ENCODE measurements around the gene SYCE3. TPM values are rescaled to one million over a fixed set of nuclear protein-coding genes. Genes with fewer than 3 reads are reported as not detected.

The SYCE3 gene
- total and polyA plus RNA-seq, 8 donors: 0.45 to 0.80 (median 0.63) TPM; not detected in 5

DNA sequence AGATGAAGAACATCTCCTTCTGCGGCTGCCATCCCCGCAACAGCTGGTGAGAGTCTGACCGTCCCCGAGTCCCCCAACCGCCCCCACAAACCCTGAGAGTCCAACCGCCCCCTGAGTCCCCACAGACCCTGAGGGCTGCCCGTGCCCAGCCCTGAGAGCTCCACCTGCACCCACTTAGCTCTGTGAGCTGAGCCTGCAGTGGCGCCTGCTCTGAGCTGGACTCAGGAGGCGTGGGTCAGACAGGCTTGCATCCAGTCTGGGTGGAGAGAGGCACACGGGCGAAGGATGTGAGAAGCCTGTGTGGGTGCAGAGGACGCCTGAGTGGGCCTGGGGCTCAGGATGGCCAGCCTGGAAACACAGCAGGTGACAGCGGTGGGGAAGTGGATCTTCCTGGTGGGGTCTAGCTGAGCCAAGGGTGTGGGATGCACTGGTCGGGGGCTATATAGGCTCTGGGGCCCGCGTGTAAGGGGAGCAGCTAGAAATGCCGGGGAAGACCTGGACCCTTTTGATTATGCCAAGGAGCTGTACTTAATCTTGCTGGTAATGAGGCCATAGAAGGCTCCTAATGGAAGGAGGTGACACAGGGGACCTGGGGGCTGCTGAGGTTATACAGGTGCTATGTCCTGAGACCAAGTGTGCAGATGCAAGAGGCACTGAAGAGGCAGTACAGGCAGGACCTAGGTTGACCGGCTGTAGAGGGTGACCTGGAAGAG is 44.4 kb upstream of the SYCE3 start:
- DNase-seq (peak in 1 of 6 donors; percentile 1), FAIRE-seq (no peak), ATAC-seq (no peak)
- intact Hi-C loops (cut with DNase I): no loop called here
- WGBS, 2 donors: 66 to 72% methylated on average over 17 to 18 of the region's 18 CpGs
- Histone ChIP-seq H3K36me3 (no peaks in the 10 kb centered on the region), H3K9me3 (no peaks in the 10 kb centered on the region), H3K27ac (no peak overlapping the region), H3K27me3 (no peaks in the 10 kb centered on the region), H3K4me3 (no peak overlapping the region), H3K4me1 (no peaks in the 10 kb centered on the region)
- TF ChIP-seq, protein P1, sequence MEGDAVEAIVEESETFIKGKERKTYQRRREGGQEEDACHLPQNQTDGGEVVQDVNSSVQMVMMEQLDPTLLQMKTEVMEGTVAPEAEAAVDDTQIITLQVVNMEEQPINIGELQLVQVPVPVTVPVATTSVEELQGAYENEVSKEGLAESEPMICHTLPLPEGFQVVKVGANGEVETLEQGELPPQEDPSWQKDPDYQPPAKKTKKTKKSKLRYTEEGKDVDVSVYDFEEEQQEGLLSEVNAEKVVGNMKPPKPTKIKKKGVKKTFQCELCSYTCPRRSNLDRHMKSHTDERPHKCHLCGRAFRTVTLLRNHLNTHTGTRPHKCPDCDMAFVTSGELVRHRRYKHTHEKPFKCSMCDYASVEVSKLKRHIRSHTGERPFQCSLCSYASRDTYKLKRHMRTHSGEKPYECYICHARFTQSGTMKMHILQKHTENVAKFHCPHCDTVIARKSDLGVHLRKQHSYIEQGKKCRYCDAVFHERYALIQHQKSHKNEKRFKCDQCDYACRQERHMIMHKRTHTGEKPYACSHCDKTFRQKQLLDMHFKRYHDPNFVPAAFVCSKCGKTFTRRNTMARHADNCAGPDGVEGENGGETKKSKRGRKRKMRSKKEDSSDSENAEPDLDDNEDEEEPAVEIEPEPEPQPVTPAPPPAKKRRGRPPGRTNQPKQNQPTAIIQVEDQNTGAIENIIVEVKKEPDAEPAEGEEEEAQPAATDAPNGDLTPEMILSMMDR (IDR thresholded peaks at IDR 0.05): no peak

DNA sequence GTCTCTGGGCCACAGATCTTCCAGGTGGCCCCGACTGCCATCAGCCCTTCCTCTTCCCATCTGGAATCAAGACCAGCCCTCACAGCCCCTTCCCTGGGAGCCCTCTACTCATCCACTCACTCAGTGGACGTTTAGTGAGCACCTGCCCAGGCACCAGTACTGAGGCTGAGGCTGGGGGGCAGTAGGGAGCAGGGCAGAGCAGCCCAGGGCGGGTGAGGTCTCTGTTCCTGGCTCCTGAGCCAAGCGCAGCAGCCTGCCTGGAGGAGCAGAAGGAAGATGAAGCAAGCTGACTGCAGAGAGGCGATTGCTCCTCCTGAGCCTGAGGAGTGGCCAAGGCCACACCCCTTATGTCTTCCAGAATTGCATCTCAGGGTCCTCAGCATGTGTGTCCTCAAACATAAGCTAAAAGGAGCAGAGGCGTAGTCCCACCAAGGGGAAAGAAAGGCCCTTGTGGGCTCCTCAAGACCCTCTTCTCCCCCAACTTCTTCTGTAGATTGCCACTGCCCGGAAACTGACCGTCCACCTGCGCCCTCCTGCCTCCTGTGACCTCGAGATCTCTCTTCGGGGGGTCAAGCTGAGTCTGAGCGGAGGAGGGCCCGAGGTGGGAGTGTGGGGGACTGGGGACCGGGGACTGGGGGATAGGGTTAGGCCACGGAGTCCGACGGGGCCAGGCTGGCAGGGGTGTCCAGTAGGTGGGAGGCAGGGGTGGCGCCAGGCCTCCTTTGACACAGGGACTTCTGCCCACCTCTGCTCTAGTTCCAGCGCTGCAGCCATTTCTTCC is 43.6 kb upstream of the SYCE3 start:
- TF ChIP-seq, protein P1 (IDR thresholded peaks at IDR 0.05): no peak
- no peak for FAIRE-seq
- peak in 1 of 6 donors; percentile 2 for DNase-seq
- H3K36me3 ChIP-seq: no peaks in the 10 kb centered on the region
- intact Hi-C loops (cut with DNase I): no loop called here
- no peaks in the 10 kb centered on the region for H3K4me1 ChIP-seq
- H3K9me3 ChIP-seq: no peaks in the 10 kb centered on the region
- no peak overlapping the region for H3K4me3 ChIP-seq
- H3K27ac ChIP-seq: no peak overlapping the region
- H3K27me3 ChIP-seq: no peaks in the 10 kb centered on the region
- WGBS, 2 donors: 66 to 76% methylated on average over 17 to 19 of the region's 19 CpGs
- ATAC-seq: no peak

DNA sequence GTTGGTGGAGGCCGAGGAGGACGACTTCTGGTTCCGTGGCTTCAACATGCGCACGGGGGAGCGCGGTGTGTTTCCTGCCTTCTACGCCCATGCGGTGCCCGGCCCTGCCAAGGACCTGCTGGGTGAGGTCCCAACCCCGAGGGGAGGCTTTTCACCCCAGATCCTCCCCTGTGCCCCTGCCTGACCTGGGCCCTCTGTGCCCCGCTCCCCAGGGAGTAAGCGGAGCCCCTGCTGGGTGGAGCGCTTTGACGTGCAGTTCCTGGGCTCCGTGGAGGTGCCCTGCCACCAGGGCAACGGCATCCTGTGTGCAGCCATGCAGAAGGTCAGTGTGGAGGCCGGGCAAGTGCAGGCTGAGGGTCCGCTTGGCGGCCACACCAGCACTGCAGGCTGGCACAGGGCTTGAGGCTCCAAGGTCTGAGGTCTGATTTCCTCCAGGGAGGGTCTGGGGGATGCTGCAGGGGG is 42.9 kb upstream of the SYCE3 start:
- Histone ChIP-seq H3K4me3 (no peak overlapping the region), H3K27ac (no peak overlapping the region), H3K36me3 (no peaks in the 10 kb centered on the region), H3K9me3 (no peaks in the 10 kb centered on the region), H3K27me3 (no peaks in the 10 kb centered on the region), H3K4me1 (no peaks in the 10 kb centered on the region)
- 79 to 89% methylated on average over 20 of the region's 20 CpGs for WGBS, 2 donors
- intact Hi-C loops (cut with DNase I): no loop called here
- no peak for ATAC-seq
- DNase-seq: peak in 2 of 6 donors; percentile 1 to 70
- TF ChIP-seq, protein P1 (IDR thresholded peaks at IDR 0.05): no peak
- no peak for FAIRE-seq

DNA sequence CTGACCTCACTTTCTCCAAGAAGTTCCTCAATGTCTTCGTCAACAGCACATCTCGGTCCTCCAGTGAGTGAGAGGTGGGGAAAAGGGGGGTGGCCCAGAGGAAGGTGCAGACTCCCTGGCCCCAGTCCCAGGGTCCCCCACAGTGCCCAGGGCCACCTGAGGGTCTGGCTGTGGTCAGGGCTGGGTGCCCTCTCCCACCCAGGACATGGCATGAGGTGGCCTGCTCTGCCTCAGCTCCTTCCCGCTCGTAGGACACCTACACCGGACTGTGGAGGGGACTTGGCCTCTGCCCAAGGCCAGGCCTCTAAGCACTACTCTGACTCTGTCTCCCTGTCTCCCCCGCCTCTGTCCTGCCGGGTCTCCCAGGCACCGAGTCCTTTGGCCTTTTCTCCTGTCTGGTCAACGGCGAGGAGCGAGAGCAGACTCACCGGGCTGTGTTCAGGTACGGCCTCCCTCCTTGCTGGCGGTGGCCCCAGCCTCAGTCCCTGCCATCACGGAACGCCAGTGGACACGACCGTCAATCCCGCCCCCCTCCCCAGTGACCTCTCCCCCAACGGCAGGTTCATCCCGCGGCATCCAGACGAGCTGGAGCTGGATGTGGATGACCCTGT is 42.4 kb upstream of the SYCE3 start:
- FAIRE-seq (no peak), ATAC-seq (no peak), DNase-seq (peak in 2 of 6 donors; percentile 1 to 72)
- TF ChIP-seq, protein P1 (IDR thresholded peaks at IDR 0.05): no peak
- Histone ChIP-seq H3K4me1 (no peaks in the 10 kb centered on the region), H3K4me3 (no peak overlapping the region), H3K27me3 (no peaks in the 10 kb centered on the region), H3K27ac (no peak overlapping the region), H3K9me3 (no peaks in the 10 kb centered on the region), H3K36me3 (no peaks in the 10 kb centered on the region)
- 71 to 75% methylated on average over 23 of the region's 23 CpGs for WGBS, 2 donors
- intact Hi-C loops (cut with DNase I): no loop called here

Measured in pancreas (tissue), 10 donors.